A549 (cell line): ENCODE results near the gene PSMD7. TPM values are rescaled to one million over a fixed set of nuclear protein-coding genes. Genes with fewer than 3 reads are reported as not detected.

Experiments
- ATAC-seq, 2 experiments: fragments of 200-7000 bp in 1 of 2; fragments of >200 bp in 1 of 2; cut with Nextera tagmentation in 1 of 2; cut with Tn5 transposase in 1 of 2; 3 replicates each; pipeline versions ENCODE4 v1.8.0 to v1.9.1; 2018 to 2020; ENCODE audit warnings: mild to moderate bottlenecking in 1 of 2, moderate library complexity in 1 of 2
- CTCF ChIA-PET: fragments of 300-600 bp; sonication (Branson Sonifier 250); formaldehyde crosslinking; extraction: SDS; loops from one replicate; lab custom pipeline; 2021; ENCODE audit warnings: antibody characterized with exemption, inconsistent platforms; lab: Yijun Ruan, JAX
- POLR2A ChIA-PET: fragments of 350-600 bp; formaldehyde crosslinking; extraction: SDS; loops from one replicate; lab custom pipeline; 2021; ENCODE audit warnings: antibody characterized with exemption, inconsistent platforms; lab: Yijun Ruan, JAX
- DNase-seq, 2 experiments: peaks; one replicate each; pipeline versions ENCODE4 v3.0.0 to v3.0.0-alpha.2; 2011 to 2016; ENCODE audit warnings: low read depth in 1 of 2, low spot score in 1 of 2
- FAIRE-seq: peaks from 2 replicates; lab custom pipeline; 2011; peaks lifted over from hg19 to GRCh38; lab: Jason Lieb, UNC
- H3K27ac ChIP-seq, 2 experiments: fragments of >200 bp; sonication (Bioruptor Twin); formaldehyde crosslinking; 3 replicates each; pipeline ENCODE4 v1.5.1; 2016 to 2017
- H3K4me1 ChIP-seq: fragments of >200 bp; sonication (Bioruptor Twin); formaldehyde crosslinking; 3 replicates; pipeline ENCODE4 v1.6.1; 2016
- H3K4me2 ChIP-seq: fragments of >200 bp; sonication (Bioruptor Twin); formaldehyde crosslinking; 3 replicates; pipeline ENCODE4 v1.6.1; 2016
- H3K4me3 ChIP-seq: fragments of >200 bp; sonication (Bioruptor Twin); formaldehyde crosslinking; 3 replicates; pipeline ENCODE4 v1.5.1; 2016
- H3K9me3 ChIP-seq: fragments of >200 bp; sonication (Bioruptor Twin); formaldehyde crosslinking; 3 replicates; pipeline ENCODE4 v1.6.1; 2016
- CBX8 ChIP-seq: fragments of 200-600 bp; sonication (generic); IDR thresholded peaks from 2 replicates; pipeline ENCODE4 v1.6.1; 2016
- CEBPB ChIP-seq, 2 experiments: fragments of >200 bp in 1 of 2; sonication (Bioruptor Twin) in 1 of 2; formaldehyde crosslinking in 1 of 2; IDR thresholded peaks; 2 replicates each; pipeline ENCODE4 v1.6.1; 2012 to 2016
- CHD2 ChIP-seq: fragments of 150-350 bp; IDR thresholded peaks from 2 replicates; pipeline ENCODE4 v1.6.1; 2014; ENCODE audit warnings: low read length; ENCODE audit not compliant: partially characterized antibody
- CHD4 ChIP-seq: fragments of 200-600 bp; sonication (generic); IDR thresholded peaks from 2 replicates; pipeline ENCODE4 v1.6.1; 2016; ENCODE audit warnings: antibody characterized with exemption, mild to moderate bottlenecking, borderline replicate concordance
- EP300 ChIP-seq, 2 experiments: fragments of >200 bp; sonication (Bioruptor Twin); formaldehyde crosslinking; IDR thresholded peaks; 2 replicates in 1 of 2; 3 replicates in 1 of 2; pipeline ENCODE4 v1.6.1; 2016 to 2017
- ESRRA ChIP-seq: fragments of 150-350 bp; IDR thresholded peaks from 2 replicates; pipeline ENCODE4 v1.6.1; 2014; ENCODE audit warnings: mild to moderate bottlenecking, low read length, borderline replicate concordance
- GATA3 ChIP-seq: IDR thresholded peaks from 2 replicates; pipeline ENCODE4 v1.6.1; 2012; ENCODE audit warnings: borderline replicate concordance
- HOXB5 ChIP-seq: fragments of 250-450 bp; sonication (Bioruptor Pico); IDR thresholded peaks from 2 replicates; pipeline ENCODE4 v1.5.0; 2020; ENCODE audit warnings: mild to moderate bottlenecking, moderate library complexity
- JUNB ChIP-seq: fragments of >200 bp; sonication (Bioruptor Twin); formaldehyde crosslinking; IDR thresholded peaks from 2 replicates; pipeline ENCODE4 v1.6.1; 2016
- KDM5A ChIP-seq: fragments of 200-600 bp; sonication (generic); IDR thresholded peaks from 2 replicates; pipeline ENCODE4 v1.6.1; 2016; ENCODE audit warnings: antibody characterized with exemption, mild to moderate bottlenecking
- MAZ ChIP-seq: fragments of 150-350 bp; IDR thresholded peaks from 2 replicates; pipeline ENCODE4 v1.6.1; 2014; ENCODE audit warnings: antibody characterized with exemption, low read depth, low read length, borderline replicate concordance
- NFE2L2 ChIP-seq: fragments of 150-350 bp; conservative IDR thresholded peaks from 2 replicates; pipeline ENCODE4 v1.6.1; 2014; ENCODE audit warnings: low read length
- NPAS2 ChIP-seq: fragments of 250-450 bp; sonication (Bioruptor Pico); IDR thresholded peaks from 2 replicates; pipeline ENCODE4 v1.8.0; 2022; ENCODE audit warnings: mild to moderate bottlenecking, moderate library complexity, borderline replicate concordance
- NR3C1 ChIP-seq: fragments of >200 bp; sonication (Bioruptor Twin); formaldehyde crosslinking; IDR thresholded peaks from 3 replicates; pipeline ENCODE4 v1.6.1; 2017
- POLR2A ChIP-seq: IDR thresholded peaks from 2 replicates; pipeline ENCODE4 v1.6.1; 2012; ENCODE audit warnings: mild to moderate bottlenecking, low read length
- POLR2AphosphoS2 ChIP-seq: conservative IDR thresholded peaks from 2 replicates; pipeline ENCODE4 v1.6.1; 2012; ENCODE audit warnings: low read length, improper control_type of control experiment, inconsistent platforms
- RAD21 ChIP-seq, 2 experiments: fragments of >200 bp in 1 of 2; sonication (Bioruptor Twin) in 1 of 2; formaldehyde crosslinking in 1 of 2; IDR thresholded peaks in 1 of 2; conservative IDR thresholded peaks in 1 of 2; 2 replicates in 1 of 2; 3 replicates in 1 of 2; pipeline ENCODE4 v1.6.1; 2012 to 2018; ENCODE audit warnings: inconsistent platforms in 1 of 2
- RARB ChIP-seq: fragments of 250-450 bp; sonication (Bioruptor Pico); IDR thresholded peaks from 2 replicates; pipeline ENCODE4 v1.8.0; 2021; ENCODE audit warnings: mild to moderate bottlenecking, moderate library complexity
- SREBF2 ChIP-seq: fragments of 450-650 bp; IDR thresholded peaks from 2 replicates; pipeline ENCODE4 v1.6.1; 2014; ENCODE audit warnings: mild to moderate bottlenecking, moderate library complexity
- TFCP2L1 ChIP-seq: fragments of 250-450 bp; sonication (Bioruptor Pico); IDR thresholded peaks from 2 replicates; pipeline ENCODE4 v1.5.0; 2021; ENCODE audit warnings: mild to moderate bottlenecking
- ZNF302 ChIP-seq: fragments of 250-450 bp; sonication (Bioruptor Pico); IDR thresholded peaks from 2 replicates; pipeline ENCODE4 v1.9.0; 2021; ENCODE audit warnings: inconsistent platforms, mild to moderate bottlenecking, moderate library complexity
- WGBS: methylation state at CpG from one replicate; pipeline ENCODE4 v1.1.6; 2017; ENCODE audit errors: missing lambda C conversion rate; 5-methylcytosine and 5-hydroxymethylcytosine counted together
- polyA plus RNA-seq, 4 experiments: library from polyadenylated mRNA; depleted of rRNA in 3 of 4; stranded (reverse); fragments of >200 nt; fragmentation: RNase III in 1 of 4; extraction: RNeasy Plus Mini Kit Qiagen cat#74134 plus additional on column Dnase treatment in 1 of 4; gene quantifications; 2 replicates in 3 of 4; 3 replicates in 1 of 4; pipeline ENCODE4 v1.2.3, GENCODE V29; 2011 to 2017
- TF ChIP-seq, protein P1 (sequence below): fragments of 200-600 bp; sonication (generic); IDR thresholded peaks from 2 replicates; pipeline ENCODE4 v1.6.1; 2016; ENCODE audit warnings: antibody characterized with exemption, mild to moderate bottlenecking, moderate library complexity
- TF ChIP-seq, protein P2 (sequence below): IDR thresholded peaks from 2 replicates; pipeline ENCODE4 v1.6.1; 2012; ENCODE audit warnings: low read depth, borderline replicate concordance
- TF ChIP-seq, protein P3 (sequence below): IDR thresholded peaks from 2 replicates; pipeline ENCODE4 v1.6.1; 2012

The PSMD7 gene
- polyA plus RNA-seq, 2 of the 4 experiments (the other 2 are of a cell fraction) = 211 to 219 TPM

DNA sequence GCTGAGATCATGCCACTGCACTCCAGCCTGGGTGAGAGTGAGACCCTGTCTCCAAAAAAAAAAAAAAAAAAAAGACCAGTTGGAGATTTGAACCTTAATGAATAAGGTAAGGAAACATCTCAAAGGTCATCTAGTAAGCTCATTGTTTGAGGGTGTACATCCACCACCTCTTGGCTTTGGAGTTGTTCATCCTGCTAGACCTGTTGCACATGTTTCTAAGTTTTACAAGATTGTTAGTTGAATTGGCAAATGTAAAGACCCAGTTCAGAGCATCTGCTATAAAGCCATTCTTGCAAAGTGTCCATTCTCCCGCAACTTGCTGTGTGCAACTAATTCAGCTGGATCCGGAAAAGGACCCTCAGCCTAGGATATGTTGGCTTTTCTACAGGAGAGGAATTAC, 1.5 kb downstream of the PSMD7 start:
- H3K27ac ChIP-seq = no peak overlapping the region
- CTCF ChIA-PET = interaction anchor here (7.6 kb wide), 1 partner anchor 11 kb away, joined by 55 read pairs; no protein-coding TSS in a partner anchor
- ATAC-seq (no peak), FAIRE-seq (no peak), DNase-seq (no peak)
- 88% methylated on average over 2 of the region's 2 CpGs for WGBS
- H3K4me3 ChIP-seq = peak overlapping the region; percentile 97
- H3K4me2 ChIP-seq = peak overlapping the region; percentile 93
- H3K4me1 ChIP-seq = peaks cover 28% of the 10 kb centered on the region; the same call in 2 of the 3 replicates
- POLR2A ChIA-PET = interaction anchor here (1.8 kb wide), 1 partner anchor 8 kb away, joined by 9 read pairs; no protein-coding TSS in a partner anchor
- TF ChIP-seq POLR2A = no peak
- no peak for TF ChIP-seq CEBPB (IDR thresholded peaks at IDR 0.05)
- no peak for TF ChIP-seq NFE2L2
- no peak for TF ChIP-seq CHD4
- no peak for TF ChIP-seq RAD21 (conservative IDR thresholded peaks at IDR 0.05 in 1 of 2, IDR thresholded peaks at IDR 0.05 in 1 of 2)
- no peak for TF ChIP-seq SREBF2
- no peak for TF ChIP-seq GATA3
- TF ChIP-seq, protein P1, sequence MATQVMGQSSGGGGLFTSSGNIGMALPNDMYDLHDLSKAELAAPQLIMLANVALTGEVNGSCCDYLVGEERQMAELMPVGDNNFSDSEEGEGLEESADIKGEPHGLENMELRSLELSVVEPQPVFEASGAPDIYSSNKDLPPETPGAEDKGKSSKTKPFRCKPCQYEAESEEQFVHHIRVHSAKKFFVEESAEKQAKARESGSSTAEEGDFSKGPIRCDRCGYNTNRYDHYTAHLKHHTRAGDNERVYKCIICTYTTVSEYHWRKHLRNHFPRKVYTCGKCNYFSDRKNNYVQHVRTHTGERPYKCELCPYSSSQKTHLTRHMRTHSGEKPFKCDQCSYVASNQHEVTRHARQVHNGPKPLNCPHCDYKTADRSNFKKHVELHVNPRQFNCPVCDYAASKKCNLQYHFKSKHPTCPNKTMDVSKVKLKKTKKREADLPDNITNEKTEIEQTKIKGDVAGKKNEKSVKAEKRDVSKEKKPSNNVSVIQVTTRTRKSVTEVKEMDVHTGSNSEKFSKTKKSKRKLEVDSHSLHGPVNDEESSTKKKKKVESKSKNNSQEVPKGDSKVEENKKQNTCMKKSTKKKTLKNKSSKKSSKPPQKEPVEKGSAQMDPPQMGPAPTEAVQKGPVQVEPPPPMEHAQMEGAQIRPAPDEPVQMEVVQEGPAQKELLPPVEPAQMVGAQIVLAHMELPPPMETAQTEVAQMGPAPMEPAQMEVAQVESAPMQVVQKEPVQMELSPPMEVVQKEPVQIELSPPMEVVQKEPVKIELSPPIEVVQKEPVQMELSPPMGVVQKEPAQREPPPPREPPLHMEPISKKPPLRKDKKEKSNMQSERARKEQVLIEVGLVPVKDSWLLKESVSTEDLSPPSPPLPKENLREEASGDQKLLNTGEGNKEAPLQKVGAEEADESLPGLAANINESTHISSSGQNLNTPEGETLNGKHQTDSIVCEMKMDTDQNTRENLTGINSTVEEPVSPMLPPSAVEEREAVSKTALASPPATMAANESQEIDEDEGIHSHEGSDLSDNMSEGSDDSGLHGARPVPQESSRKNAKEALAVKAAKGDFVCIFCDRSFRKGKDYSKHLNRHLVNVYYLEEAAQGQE = no peak
- TF ChIP-seq, protein P2, sequence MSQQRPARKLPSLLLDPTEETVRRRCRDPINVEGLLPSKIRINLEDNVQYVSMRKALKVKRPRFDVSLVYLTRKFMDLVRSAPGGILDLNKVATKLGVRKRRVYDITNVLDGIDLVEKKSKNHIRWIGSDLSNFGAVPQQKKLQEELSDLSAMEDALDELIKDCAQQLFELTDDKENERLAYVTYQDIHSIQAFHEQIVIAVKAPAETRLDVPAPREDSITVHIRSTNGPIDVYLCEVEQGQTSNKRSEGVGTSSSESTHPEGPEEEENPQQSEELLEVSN = no peak
- no peak for TF ChIP-seq EP300 (IDR thresholded peaks at IDR 0.05)
- TF ChIP-seq NR3C1 = no peak
- TF ChIP-seq NPAS2 (CRISPR knock-in tag) = no peak
- no peak for TF ChIP-seq RARB (CRISPR knock-in tag)
- TF ChIP-seq KDM5A = no peak
- TF ChIP-seq JUNB = no peak
- no peak for TF ChIP-seq ZNF302 (CRISPR knock-in tag)
- no peak for TF ChIP-seq CBX8
- no peak for TF ChIP-seq ESRRA
- no peaks in the 10 kb centered on the region for H3K9me3 ChIP-seq

DNA sequence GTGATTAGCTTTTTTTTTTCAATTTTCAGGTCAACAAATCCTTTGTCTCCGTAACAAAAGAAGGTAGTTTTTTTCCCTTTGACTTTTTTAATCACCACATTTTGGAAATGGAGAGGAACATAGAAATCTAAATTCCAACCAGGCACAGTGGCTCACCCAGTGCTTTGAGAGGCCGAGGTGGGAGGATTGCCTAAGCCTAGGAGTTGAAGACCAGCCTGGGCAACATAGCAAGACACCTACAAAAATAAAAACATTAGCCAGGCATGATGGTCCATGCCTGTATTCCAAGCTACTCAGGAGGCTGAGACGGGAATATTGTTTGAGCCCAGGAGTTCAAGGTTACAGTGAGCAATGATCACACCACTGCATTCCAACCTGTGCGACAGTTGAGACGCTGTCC, 5.7 kb downstream of the PSMD7 start:
- no peak for ATAC-seq
- Histone ChIP-seq H3K4me3 (no peak overlapping the region), H3K27ac (no peak overlapping the region)
- TF ChIP-seq KDM5A (no peak), MAZ (no peak), HOXB5 (CRISPR knock-in tag) (no peak), POLR2AphosphoS2 (no peak; the same call in 1 of the 2 replicates), CHD2 (no peak), CHD4 (no peak), POLR2A (no peak), TFCP2L1 (CRISPR knock-in tag) (no peak)
- TF ChIP-seq, protein P3, sequence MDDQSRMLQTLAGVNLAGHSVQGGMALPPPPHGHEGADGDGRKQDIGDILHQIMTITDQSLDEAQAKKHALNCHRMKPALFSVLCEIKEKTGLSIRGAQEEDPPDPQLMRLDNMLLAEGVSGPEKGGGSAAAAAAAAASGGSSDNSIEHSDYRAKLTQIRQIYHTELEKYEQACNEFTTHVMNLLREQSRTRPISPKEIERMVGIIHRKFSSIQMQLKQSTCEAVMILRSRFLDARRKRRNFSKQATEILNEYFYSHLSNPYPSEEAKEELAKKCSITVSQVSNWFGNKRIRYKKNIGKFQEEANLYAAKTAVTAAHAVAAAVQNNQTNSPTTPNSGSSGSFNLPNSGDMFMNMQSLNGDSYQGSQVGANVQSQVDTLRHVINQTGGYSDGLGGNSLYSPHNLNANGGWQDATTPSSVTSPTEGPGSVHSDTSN = no peak
- TF ChIP-seq, all 56 proteins: peak for 0
- WGBS = 95% methylated on average over 5 of the region's 5 CpGs
- FAIRE-seq = no peak
- Histone ChIP-seq H3K9me3 (no peaks in the 10 kb centered on the region), H3K4me2 (no peak overlapping the region), H3K4me1 (peaks cover 22% of the 10 kb centered on the region; the same call in 2 of the 3 replicates)
- no peak for DNase-seq
- CTCF ChIA-PET = interaction anchor here (0.7 to 7.6 kb wide), 3 partner anchors 6 to 27 kb away, joined by 3 to 55 read pairs (median 4); no protein-coding TSS in a partner anchor
- POLR2A ChIA-PET = no interaction called here
